Parathyroid adenoma (tissue), 2 donors: ENCODE measurements around the gene DLG2.

Source experiments
- H2AFZ ChIP-seq: fragments of 300-600 bp; sonication (generic); one replicate; pipeline ENCODE4 v1.7.0; 2017; ENCODE audit warnings: antibody characterized with exemption, mild to moderate bottlenecking
- H3K27ac ChIP-seq: fragments of 300-600 bp; sonication (generic); one replicate; pipeline ENCODE4 v1.7.0; 2017
- H3K27me3 ChIP-seq: fragments of 300-600 bp; sonication (generic); one replicate; pipeline ENCODE4 v1.7.0; 2017; ENCODE audit warnings: low read length; ENCODE audit not compliant: control insufficient read depth, insufficient read depth
- H3K36me3 ChIP-seq: fragments of 300-600 bp; sonication (generic); one replicate; pipeline ENCODE4 v1.7.0; 2017; ENCODE audit warnings: low read length; ENCODE audit not compliant: control insufficient read depth, insufficient read depth
- H3K4me1 ChIP-seq: fragments of 300-600 bp; sonication (generic); one replicate; pipeline ENCODE4 v1.7.0; 2017; ENCODE audit warnings: control low read depth
- H3K4me2 ChIP-seq: fragments of 300-600 bp; sonication (generic); one replicate; pipeline ENCODE4 v1.7.0; 2017; ENCODE audit warnings: low read length
- H3K4me3 ChIP-seq: fragments of 300-600 bp; sonication (generic); one replicate; pipeline ENCODE4 v1.7.0; 2017; ENCODE audit warnings: low read depth, low read length
- H3K79me2 ChIP-seq: fragments of 300-600 bp; sonication (generic); one replicate; pipeline ENCODE4 v1.7.0; 2017; ENCODE audit warnings: control low read depth
- H3K9ac ChIP-seq: fragments of 300-600 bp; sonication (generic); one replicate; pipeline ENCODE4 v1.7.0; 2017; ENCODE audit warnings: mild to moderate bottlenecking
- H3K9me3 ChIP-seq: fragments of 300-600 bp; sonication (generic); one replicate; pipeline ENCODE4 v1.7.0; 2017; ENCODE audit warnings: low read length; ENCODE audit not compliant: control insufficient read depth
- CTCF ChIP-seq: fragments of 300-600 bp; sonication (generic); IDR thresholded peaks from one replicate; pipeline ENCODE4 v1.7.0; 2017; ENCODE audit warnings: antibody characterized with exemption, mild to moderate bottlenecking
- donor health status: primary hyperparathyroidism.

Gene DLG2

GRCh38 chr11:84129961-84130576 is 1497.1 kb downstream of the DLG2 start:
- Histone ChIP-seq H3K27ac (no peak overlapping the region), H3K79me2 (no peaks in the 10 kb centered on the region), H3K4me1 (no peaks in the 10 kb centered on the region), H2AFZ (no peak overlapping the region), H3K9me3 (no peaks in the 10 kb centered on the region), H3K4me3 (no peak overlapping the region), H3K4me2 (no peak overlapping the region), H3K27me3 (no peaks in the 10 kb centered on the region), H3K36me3 (no peaks in the 10 kb centered on the region), H3K9ac (no peak overlapping the region)
- TF ChIP-seq CTCF: no peak

GRCh38 chr11:84128840-84129239 is 1498.3 kb downstream of the DLG2 start:
- H3K4me1 ChIP-seq: no peaks in the 10 kb centered on the region
- no peaks in the 10 kb centered on the region for H3K36me3 ChIP-seq
- H3K4me2 ChIP-seq: no peak overlapping the region
- no peak overlapping the region for H3K4me3 ChIP-seq
- no peaks in the 10 kb centered on the region for H3K9me3 ChIP-seq
- no peak overlapping the region for H3K9ac ChIP-seq
- no peaks in the 10 kb centered on the region for H3K27me3 ChIP-seq
- peaks cover 2% of the 10 kb centered on the region for H3K79me2 ChIP-seq
- no peak overlapping the region for H2AFZ ChIP-seq
- no peak overlapping the region for H3K27ac ChIP-seq
- no peak for TF ChIP-seq CTCF

- no peaks in the 10 kb centered on the region for H3K36me3 ChIP-seq
- H3K4me1 ChIP-seq: no peaks in the 10 kb centered on the region
- H3K27ac ChIP-seq: no peak overlapping the region
- no peak overlapping the region for H3K4me2 ChIP-seq
- no peak for TF ChIP-seq CTCF
- no peak overlapping the region for H3K9ac ChIP-seq
- H2AFZ ChIP-seq: no peak overlapping the region
- H3K9me3 ChIP-seq: no peaks in the 10 kb centered on the region
- no peaks in the 10 kb centered on the region for H3K79me2 ChIP-seq
- H3K27me3 ChIP-seq: no peaks in the 10 kb centered on the region
- no peak overlapping the region for H3K4me3 ChIP-seq
These were observed 1509.8 kb downstream of the DLG2 start for GRCh38 chr11:84117394-84117793.

GRCh38 chr11:84106541-84106940 is 1520.6 kb downstream of the DLG2 start:
- Histone ChIP-seq H3K4me2 (no peak overlapping the region), H3K4me1 (no peaks in the 10 kb centered on the region), H3K27me3 (no peaks in the 10 kb centered on the region), H3K4me3 (no peak overlapping the region), H3K36me3 (no peaks in the 10 kb centered on the region), H3K9ac (no peak overlapping the region), H3K79me2 (no peaks in the 10 kb centered on the region), H3K9me3 (no peaks in the 10 kb centered on the region), H2AFZ (no peak overlapping the region), H3K27ac (no peak overlapping the region)
- TF ChIP-seq CTCF: no peak

- no peaks in the 10 kb centered on the region for H3K9me3 ChIP-seq
- H3K4me1 ChIP-seq: no peaks in the 10 kb centered on the region
- no peaks in the 10 kb centered on the region for H3K79me2 ChIP-seq
- H3K36me3 ChIP-seq: no peaks in the 10 kb centered on the region
- no peak overlapping the region for H3K4me2 ChIP-seq
- H2AFZ ChIP-seq: no peak overlapping the region
- H3K4me3 ChIP-seq: no peak overlapping the region
- H3K27me3 ChIP-seq: no peaks in the 10 kb centered on the region
- no peak for TF ChIP-seq CTCF
- H3K27ac ChIP-seq: no peak overlapping the region
- H3K9ac ChIP-seq: no peak overlapping the region
These were observed 1522.0 kb downstream of the DLG2 start for GRCh38 chr11:84105148-84105547.
